Measurements from ENCODE around the gene IRS2.

Gene IRS2

GRCh38 chr13:109728791-109729731 is 57.3 kb downstream of the IRS2 start:
- DNase-seq = no peak

- DNase-seq = no peak
These were observed 58.3 kb downstream of the IRS2 start for GRCh38 chr13:109728061-109728460.

GRCh38 chr13:109727251-109727650 is 59.1 kb downstream of the IRS2 start:
- DNase-seq = no peak

- no peak for DNase-seq
These were observed 60.3 kb downstream of the IRS2 start for GRCh38 chr13:109725995-109726637.

- no peak for DNase-seq
These were observed 61.1 kb downstream of the IRS2 start for GRCh38 chr13:109725297-109725696.

GRCh38 chr13:109724603-109725002 is 61.8 kb downstream of the IRS2 start:
- no peak for DNase-seq

GRCh38 chr13:109723046-109723445 is 63.3 kb downstream of the IRS2 start:
- no peak for DNase-seq

- no peak for DNase-seq
These were observed 64.3 kb downstream of the IRS2 start for GRCh38 chr13:109722068-109722467.

- DNase-seq = no peak
These were observed 65.6 kb downstream of the IRS2 start for GRCh38 chr13:109720758-109721184.

- no peak for DNase-seq
These were observed 66.3 kb downstream of the IRS2 start for GRCh38 chr13:109719962-109720646.

- DNase-seq = no peak
These were observed 67.7 kb downstream of the IRS2 start for GRCh38 chr13:109718726-109719125.

GRCh38 chr13:109717686-109718085 is 68.7 kb downstream of the IRS2 start:
- DNase-seq = no peak

- DNase-seq = no peak
These were observed 70.5 kb downstream of the IRS2 start for GRCh38 chr13:109715902-109716301.

- no peak for DNase-seq
These were observed 72.7 kb downstream of the IRS2 start for GRCh38 chr13:109713681-109714080.

GRCh38 chr13:109712124-109712722 is 74.2 kb downstream of the IRS2 start:
- DNase-seq = no peak

- DNase-seq = no peak
These were observed 78.4 kb downstream of the IRS2 start for GRCh38 chr13:109707742-109708617.

GRCh38 chr13:109707044-109707741 is 79.2 kb downstream of the IRS2 start:
- DNase-seq = peak; percentile 13

- no peak for DNase-seq
These were observed 80.2 kb downstream of the IRS2 start for GRCh38 chr13:109706015-109706715.

GRCh38 chr13:109704771-109705635 is 81.4 kb downstream of the IRS2 start:
- no peak for DNase-seq

GRCh38 chr13:109703250-109703649 is 83.1 kb downstream of the IRS2 start:
- no peak for DNase-seq
